Ammon's horn (tissue), 1 donor: ENCODE results near the gene TMIGD3.

Experiments
- DNase-seq: peaks from one replicate; pipeline ENCODE4 v3.0.0-alpha.2; 2016; ENCODE audit warnings: low spot score

The TMIGD3 gene

DNA sequence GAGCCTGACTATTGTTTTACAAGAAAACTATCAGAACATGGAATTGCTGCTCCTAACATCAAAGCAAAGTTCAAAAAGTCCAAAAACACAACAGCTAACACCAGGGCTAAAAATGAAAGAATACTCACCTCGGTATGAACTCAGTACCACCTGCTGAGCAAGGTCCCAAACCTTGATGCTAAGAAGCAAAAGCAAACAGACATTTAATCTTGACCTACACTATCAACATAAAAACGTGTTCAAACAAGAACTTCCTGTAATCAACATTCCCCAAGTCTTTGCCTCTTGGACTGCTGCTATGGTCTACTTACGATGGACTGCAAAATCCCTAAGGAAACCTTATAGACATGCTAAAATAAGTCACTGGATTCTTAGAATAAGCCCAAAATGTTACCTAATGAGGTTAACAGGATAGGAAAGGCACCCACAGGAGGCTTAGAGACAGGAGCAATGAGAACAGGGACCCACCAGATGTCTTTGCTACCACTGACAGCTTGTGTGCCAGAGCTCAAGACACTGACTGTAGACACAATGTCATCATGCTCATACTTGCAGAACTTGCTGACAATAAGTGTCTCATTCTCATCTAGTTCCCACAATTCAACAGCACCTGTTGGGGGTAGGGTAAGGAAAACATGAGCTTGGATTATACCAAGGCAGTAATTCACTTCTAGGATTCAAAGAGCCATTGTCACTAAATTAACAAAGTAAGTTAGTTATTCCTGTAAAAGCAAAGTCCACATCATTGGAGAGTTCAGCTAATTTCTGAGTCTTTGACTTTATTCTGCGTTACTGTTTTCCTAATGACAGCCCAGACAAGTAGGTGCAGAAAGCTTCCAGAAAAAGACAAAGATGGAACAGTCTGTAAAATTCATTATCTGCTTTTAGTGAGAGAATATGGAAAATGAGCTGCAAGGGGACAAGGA, 56.2 kb downstream of the TMIGD3 start:
- DNase-seq: no peak

DNA sequence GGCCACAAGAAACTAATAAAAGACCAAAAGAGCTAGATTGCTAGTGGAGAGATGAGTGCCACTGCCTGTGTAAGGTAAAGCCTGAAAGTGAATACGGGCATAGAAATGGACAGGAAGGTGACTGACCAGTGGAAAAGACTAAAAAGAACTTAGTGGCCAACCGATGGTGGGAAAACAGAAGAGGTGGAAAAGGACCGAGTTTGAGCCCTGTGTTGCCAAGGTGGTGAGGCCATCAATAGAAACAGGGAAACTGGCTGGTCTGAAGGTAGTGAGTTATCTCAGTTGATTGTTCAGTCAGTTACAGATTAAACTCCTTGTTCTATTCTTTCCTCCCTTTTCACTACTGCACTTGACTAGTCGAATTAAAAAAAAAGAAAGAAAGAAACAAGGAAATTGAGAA, 56.9 kb downstream of the TMIGD3 start:
- DNase-seq: no peak

DNA sequence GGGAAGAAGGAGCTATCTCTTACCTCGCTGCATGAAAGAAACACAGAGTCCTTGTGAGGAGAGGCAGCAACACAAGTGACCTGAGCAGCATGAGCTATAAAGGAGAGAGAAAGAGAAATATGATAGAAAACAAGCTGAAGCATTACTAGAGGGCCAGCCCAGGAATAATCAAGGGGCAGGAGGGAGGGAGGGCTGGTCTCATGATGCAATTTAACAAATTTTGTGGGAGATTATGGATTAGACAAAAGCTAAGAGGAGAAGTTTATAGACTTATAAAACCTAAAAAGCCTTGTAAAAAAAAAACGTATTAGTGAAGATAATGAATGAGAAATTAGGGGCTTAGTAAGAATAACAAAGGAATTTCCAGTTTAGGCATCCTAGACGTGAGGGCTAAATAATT, 59.4 kb downstream of the TMIGD3 start:
- DNase-seq: no peak

DNA sequence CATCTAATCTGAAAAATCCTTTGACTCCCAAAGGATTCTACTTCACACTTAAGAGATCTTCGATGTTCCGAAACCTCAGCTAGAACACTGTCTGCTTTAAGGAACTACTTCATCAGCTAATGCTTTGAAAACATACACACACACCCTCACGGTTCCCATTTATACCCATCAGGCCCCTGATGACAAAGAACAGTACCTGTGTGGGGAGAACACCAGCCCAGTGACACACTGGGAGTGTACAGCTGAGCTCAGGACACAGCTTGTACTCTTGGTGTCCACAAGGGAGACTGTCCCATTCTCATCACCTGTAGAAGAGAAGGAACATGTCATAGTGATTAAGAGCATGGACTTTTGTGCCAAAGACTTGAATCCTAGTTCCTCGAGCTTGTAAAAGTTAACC, 61.0 kb downstream of the TMIGD3 start:
- DNase-seq: no peak

DNA sequence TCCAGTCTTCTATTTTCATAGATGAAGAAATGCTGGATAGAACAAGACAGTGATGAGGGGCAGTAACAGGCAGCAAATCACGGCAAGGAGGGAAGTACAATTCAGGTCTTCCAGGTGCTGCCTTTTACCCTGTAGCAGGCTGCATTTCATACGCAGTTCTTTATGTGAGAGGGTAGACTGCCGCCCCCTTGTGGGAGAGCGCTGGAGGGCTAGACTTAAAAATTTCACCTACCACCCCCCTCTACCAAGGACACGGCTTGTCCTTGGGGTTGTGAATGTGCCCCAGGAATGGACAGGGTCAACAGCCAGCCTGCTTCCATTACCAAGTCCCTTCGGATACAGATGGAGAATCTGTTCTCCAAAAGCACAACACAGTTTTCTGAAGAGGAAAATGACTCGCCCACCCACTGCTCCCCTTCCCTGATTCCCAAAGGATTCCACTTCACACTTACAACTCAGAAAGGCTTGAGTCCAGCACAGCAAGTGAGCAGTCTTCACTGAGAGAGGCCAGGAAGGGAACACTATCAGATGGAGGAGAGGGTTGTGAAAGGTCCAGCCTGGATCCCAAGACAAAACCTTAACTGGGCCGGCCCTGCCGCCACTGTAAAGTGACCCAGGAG, 61.8 kb downstream of the TMIGD3 start:
- no peak for DNase-seq

DNA sequence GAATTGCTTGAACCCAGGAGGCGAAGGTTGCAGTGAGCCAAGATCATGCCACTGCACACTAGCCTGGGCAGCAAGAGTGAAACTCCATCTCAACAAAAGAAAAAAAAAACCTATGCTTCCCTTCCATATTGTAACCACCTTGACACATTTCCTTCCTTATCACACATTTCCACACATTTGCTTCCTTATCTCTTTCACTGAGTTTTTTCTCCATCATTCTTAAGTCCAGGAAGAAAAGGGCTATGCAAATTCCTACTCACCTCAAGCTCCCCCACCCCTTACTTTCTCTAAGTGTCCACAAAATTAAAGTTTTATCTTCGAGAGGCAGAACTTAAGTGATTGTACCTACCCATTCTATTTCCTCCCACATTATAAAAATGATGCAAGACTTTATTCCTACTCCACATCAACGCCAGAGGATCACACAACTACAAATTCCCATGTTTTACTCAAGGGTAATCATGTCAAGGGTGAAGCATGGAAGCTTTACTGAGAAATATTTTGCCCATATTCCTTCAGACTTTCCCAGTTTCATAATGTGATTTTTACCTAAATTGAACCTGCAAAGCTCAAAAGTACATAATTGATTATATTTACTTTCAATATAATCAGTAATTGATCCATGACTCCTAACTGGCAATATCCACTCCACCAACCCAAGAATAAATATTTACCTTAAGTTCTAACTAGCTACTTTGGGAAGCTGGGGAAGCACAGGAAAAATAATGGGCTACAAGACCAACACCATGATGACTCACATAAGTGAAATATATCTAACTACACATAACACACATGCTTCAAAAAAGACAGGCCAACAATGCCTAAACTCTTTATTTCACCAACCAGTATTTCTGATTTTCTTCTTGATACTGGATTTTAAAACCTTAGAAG, 63.7 kb downstream of the TMIGD3 start:
- no peak for DNase-seq

DNA sequence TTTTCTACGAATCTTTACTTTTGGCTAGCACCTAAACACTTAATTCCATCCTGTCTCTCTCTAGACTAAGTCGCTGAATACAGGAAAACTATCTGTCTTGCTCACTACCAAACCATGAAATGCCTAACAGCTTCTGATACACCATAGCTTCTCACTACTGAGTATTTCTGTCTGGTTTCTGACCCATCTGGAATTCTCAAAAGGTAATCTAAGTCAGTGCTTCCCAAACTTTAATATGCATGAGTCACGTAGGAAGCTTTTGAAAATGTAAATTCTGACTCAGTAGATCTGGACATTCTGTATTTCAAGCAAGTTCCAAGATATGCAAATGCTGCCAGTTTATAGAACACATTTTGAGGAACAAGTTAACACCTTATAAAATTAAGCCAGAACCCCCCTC, 66.7 kb downstream of the TMIGD3 start:
- no peak for DNase-seq
